ENCODE results near the gene TGFBR3.

- TF ChIP-seq POLR2A (IDR thresholded peaks at IDR 0.05) (no peak), CTCF (IDR thresholded peaks at IDR 0.05) (no peak)
These were observed 96.5 kb downstream of the TGFBR3 start for GRCh38 chr1:91789273-91789997.
